SKM-1 treated with dmso at 0.1 percent for 144 hours (cell line): Measurements from ENCODE around the gene DCLRE1B.

ENCODE experiments used
- DNase-seq: peaks from one replicate; lab custom pipeline; 2025; ENCODE audit not compliant: unreplicated experiment; lab: John Stamatoyannopoulos, UW

The DCLRE1B gene

DNA sequence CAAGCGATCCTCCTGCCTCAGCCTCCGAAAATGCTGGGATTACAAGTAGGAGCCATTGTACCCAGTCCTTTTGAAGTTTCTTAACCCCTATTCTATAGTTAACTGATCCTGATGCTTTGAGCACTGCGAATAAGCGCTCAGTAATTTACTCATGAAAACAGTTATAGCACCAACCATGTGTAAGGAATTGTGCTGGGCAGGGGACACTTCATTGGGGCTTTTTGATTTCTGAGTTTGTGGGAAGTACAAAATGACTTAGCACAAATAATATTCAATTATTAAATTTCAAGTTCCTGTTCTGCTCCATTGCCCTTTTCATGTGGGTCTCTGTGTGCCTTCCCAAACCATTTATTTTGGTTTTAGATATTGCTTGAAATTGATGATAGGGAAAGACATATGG, 17.8 kb downstream of the DCLRE1B start:
- DNase-seq = no peak

DNA sequence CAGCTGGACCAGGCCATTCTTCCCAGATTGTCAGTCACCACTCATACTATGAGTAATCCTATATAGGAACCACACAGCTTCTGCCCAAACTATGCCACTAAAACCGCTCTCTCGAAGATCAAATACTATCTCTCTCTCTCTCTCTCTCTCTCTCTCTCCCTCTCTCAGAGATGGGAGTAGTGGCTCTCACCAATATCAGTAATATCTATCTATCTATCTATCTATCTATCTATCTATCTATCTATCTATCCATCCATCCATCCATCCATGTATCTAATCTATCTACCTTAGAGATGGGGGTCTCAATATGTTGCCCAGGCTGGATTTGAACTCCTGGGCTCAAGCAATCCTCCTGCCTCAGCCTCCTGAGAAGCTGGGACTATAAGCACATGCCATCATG, 19.3 kb downstream of the DCLRE1B start:
- DNase-seq = no peak

DNA sequence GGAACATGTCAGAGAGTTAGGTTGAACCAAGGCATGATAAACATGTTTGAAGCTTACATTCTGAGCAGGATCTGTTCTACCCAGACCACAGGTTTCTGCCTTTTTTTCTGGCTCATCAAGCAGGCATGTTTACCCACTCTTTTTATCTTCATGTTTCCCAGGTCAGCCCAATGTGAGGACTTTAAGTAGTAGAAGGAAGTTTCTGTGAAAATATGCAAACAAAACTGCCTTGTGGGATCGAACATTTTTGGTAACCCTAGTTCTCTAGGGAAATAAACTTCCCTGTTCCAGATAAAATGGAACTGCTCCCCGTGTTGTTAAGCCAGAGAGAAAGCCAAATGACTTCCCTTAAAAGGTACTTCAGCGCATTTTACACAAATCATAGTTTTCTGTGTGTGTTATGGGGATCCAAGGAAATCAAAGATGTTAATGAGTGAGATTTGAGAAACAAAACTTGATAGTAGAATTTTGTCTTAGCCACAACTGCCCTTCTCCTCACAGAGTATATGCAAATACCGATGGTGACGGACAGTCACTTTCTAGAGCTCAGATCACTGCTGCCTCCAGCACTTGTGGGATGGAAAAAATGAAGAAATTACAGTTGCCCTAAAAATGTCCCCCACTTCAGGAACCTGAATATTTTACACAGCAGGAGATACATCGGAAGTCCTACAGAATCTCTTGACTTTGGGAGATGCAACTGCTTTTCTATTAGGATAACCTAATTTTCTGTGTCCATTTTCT, 23.2 kb downstream of the DCLRE1B start:
- no peak for DNase-seq

DNA sequence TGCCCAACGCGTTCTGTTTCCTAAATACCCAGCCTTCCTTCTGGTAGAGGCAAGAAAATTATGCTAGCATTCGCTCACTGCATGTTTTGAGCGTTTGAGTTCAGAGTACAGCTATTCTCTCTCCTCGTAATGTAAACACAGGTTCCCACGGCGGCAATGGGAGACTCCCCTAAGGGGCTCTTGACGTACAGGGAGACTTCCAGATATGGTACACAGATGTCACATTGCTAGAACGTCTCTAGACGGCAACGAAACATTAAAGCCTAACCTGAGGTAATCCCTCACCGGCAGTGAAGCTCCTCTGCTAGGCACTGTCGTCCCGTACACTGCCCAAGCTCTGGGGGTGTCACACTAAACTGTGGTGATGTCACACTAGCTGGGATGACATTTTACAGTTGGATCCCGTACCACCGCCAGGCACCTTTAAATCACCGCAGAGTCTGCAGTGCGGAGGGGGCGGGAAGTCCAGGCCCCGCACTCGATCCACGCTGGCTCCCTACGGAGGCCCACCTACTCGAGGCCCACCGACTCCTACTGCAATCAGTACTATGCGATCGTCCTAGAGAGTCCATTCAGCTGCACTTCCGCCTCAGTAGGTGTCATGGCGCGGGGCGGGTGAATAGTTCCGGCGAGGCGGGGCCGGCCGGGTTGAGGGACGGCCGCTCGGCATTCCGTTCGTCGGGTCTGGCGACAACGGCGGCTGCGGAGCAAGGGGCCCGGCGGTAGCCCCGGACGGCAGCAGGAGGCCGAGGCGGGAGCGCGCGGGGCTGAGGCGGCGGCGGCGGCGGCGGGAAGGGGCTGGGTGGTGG, 24.0 kb downstream of the DCLRE1B start, which contains the start of gene HIPK1:
Gene HIPK1, plus strand, starts transcription at position 384 of the 809 bp plus-strand sequence.
- peak; percentile 79 for DNase-seq

DNA sequence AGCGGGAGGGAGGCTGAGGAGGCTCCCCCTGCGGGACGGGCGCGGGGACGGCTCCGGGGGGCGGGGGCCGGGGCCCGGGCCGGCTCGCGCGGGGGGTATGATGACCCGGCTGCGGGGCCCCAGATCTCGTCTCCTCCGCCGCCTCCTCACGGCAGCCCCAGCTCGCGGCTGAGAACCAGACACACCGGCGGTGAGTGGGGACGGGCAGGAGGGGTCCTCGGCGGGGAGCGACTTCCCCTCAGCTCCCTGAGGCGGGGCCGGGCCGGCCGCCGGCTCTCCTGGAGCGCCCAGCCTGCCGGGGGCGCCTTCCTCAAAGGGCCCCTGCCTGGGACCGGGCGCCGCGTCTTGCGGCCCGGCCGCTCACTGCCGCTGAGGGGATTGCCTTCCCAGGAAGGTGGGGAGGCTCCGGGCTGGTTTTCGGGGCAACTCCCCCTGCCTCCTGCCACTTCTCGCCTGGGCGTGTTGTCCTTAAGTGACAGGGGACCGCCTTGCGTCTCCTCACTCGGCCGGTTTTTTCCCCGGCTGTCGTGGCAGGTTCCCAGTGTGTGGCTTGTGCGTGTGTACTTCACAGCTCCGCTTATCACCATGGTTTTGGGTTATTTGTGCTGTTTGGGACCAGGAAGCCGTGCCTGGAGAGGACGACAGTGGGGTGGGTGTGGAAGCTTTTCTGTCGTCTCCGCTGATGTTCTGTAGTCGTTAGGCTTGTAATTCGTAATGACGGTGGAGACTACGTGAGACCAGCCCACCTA, 24.8 kb downstream of the DCLRE1B start:
- no peak for DNase-seq

DNA sequence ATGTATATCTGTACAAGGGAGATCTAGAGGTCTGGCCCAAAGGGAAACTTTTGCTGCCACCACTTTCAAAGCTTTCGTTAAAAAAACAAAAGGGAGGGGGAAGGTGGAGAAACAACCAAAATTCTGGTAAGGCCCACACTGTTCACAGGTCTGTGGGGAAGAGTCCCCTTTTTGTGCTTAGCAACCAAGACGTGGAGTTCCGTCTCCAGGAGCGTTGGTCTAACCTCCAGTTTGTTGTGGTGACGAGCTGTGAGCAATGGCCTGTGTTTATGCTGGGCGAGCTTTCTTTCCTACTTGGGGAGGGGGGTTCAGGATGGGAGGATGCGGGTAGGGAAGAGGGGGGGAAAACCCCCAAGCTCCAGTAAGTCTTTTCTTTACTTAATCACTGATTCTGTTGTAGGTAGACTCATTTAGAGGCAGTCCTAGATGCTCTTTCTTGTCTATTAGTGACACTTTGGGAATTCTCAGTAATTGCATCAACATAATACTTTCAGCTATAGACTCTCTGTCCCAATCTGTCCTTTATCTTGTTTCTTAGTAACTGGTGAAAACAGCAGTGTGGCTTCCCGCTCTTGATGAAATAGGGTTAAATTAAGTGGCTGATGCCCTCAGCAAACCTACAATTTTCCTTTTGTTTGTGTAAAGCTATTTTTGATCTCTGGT, 25.5 kb downstream of the DCLRE1B start:
- peak; percentile 76 for DNase-seq

DNA sequence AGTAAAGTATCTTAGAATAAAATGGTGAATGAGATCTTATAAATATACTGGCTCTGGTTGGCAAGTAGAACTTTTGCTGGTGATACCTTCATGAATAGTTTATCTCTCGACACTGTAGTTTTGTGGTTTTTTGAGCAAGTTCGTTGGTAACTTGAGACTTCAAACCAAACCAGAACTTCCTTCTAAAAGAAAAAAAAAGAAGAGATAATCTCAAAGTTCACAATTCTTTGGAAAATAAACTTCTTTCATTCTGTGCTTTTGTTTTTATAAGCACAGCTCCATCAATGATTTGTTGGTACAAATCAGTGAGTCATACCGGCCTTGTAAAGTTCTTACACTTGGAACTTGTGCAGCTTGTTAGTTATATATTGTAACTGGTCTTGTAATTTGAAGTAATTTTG, 26.3 kb downstream of the DCLRE1B start:
- DNase-seq = peak; percentile 38

DNA sequence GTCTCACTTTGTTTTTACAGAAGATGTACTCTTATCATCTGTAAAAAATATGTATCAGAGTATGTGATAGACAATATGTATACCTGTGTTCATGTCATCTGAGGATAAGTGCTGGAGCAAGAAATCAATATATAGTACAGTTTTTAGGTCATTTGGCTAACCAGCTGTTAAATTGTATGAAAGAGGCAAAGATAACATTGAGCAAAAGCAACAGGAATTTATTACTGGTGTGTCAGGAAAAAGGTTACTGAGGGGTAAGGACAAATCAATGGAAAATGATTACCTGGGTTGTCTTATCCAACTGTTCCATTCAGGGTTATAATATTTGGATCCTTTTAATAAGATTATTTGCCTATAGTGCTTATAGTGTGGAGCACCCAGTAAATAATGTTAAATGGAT, 28.9 kb downstream of the DCLRE1B start:
- DNase-seq = no peak

DNA sequence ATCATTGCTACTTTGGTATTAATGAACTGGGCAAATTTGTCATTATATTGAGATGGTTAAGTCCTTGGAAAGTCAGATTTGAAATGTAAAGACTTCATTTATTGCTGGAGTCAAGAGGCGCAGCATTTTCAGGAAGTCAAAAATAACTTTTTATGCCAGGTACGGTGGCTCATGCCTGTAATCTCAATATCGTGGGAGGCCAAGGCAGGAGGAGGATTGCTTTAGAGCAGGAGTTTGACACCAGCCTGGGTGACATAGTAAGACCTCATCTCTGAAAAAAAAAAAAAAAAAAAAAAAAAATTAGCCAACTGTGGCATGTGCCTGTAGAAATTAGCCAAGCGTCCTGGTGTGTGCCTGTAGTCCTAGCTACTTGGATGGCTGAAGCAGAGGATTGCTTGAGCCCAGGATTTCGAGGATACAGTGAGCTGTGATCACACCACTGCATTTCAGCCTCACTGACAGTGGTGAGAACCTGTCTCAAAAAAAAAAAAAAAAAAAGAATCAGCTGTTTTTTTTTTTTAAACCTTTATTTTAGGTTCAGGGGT, 29.5 kb downstream of the DCLRE1B start:
- DNase-seq = no peak

DNA sequence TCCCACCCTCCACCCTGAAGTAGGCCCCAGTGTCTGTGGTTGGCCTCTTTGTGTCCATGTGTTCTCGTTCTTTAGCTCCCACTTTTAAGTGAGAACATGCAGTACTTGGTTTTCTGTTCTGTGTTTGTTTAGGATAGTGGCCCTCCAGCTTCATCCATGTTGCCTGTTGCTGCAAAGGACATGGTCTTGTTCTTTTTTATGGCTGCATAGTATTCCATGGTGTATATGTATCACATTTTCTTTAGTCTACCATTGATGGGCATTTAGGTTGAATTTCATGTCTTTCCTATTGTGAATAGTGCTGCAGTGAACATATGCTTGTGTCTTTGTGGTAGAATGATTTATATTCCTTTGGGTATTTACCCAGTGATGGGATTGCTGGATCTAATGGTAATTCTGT, 30.1 kb downstream of the DCLRE1B start:
- DNase-seq = no peak

DNA sequence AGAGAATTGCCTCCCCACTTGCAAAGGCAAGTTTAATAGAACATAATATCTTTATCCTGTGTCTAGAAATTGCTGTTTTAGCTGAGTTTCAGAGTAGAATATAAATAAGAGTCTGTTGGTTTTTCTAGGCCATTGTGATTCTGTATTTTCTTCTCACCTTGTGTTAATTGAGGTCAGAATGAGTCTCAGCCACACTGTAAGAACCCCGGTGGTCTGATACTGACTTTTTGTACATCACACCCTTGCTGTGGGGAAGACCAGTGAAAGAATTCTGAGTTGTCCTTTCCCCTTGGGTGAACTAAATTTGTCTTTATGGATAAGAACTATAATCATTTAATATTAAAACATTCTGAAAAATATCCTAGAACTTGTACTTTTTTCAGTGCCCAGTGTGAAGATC, 30.8 kb downstream of the DCLRE1B start:
- DNase-seq = no peak

DNA sequence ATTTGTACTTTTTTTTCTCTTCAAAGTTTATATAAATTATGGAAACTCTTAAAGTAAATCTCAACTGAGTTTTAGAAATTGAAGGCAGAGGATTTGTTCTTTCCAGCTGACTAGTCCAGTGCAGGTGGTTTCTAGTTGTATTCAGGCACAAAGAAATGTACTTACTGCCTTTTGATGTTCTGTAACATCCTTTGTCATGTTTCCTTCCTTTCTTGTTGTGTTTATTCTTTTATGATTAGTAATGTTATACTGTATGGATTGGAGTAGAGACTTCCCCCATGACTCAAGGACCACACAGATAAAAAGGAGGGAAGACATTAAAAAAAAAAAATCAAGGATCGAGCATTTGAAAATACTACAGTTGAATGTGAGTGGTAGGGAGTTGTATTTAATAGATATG, 32.0 kb downstream of the DCLRE1B start:
- DNase-seq = no peak

DNA sequence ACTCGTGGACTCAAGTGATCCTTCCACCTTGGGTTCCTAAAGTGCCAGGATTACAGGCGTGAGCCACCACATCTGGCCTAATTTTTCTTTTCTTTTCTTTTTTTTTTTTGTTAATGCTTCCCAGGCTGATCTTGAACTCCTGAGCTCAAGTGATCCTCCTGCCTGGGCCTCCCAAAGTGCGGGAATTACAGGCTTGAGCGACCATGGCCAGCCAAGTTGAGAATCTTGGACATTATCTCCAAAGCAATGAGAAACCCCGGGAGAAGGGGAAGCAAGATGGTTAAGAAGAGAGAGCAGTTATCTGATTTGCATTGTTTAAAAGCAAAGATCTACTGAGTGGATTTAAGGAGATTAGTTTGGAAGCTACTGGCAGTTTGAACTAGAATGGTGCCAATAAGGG, 33.1 kb downstream of the DCLRE1B start:
- no peak for DNase-seq

DNA sequence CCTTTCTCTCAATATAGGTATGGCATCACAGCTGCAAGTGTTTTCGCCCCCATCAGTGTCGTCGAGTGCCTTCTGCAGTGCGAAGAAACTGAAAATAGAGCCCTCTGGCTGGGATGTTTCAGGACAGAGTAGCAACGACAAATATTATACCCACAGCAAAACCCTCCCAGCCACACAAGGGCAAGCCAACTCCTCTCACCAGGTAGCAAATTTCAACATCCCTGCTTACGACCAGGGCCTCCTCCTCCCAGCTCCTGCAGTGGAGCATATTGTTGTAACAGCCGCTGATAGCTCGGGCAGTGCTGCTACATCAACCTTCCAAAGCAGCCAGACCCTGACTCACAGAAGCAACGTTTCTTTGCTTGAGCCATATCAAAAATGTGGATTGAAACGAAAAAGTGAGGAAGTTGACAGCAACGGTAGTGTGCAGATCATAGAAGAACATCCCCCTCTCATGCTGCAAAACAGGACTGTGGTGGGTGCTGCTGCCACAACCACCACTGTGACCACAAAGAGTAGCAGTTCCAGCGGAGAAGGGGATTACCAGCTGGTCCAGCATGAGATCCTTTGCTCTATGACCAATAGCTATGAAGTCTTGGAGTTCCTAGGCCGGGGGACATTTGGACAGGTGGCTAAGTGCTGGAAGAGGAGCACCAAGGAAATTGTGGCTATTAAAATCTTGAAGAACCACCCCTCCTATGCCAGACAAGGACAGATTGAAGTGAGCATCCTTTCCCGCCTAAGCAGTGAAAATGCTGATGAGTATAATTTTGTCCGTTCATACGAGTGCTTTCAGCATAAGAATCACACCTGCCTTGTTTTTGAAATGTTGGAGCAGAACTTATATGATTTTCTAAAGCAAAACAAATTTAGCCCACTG, 35.5 kb downstream of the DCLRE1B start:
- peak; percentile 68 for DNase-seq

DNA sequence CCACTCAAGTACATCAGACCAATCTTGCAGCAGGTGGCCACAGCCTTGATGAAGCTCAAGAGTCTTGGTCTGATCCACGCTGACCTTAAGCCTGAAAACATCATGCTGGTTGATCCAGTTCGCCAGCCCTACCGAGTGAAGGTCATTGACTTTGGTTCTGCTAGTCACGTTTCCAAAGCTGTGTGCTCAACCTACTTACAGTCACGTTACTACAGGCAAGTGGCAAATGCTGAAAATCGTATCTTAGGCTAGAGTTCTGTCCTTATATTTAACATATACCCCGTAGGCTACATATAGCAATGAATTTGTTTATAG, 36.1 kb downstream of the DCLRE1B start:
- DNase-seq = no peak

DNA sequence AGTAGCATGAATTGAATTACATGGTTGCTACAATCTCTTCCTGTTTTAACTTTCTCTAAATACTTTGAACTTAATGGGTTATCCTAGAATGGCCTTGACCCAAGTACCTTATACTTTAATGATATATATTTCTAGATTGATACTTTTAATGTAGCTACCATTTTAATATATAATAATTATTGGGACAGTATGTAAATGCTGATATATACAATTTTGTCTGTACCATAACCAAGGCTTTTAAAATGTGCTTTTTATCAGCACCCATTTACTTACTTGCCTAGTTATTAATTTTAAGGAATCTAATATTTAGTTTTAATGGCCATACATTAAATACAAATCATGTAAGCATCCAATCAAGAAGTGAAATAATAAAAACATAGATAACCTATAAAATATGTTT, 37.4 kb downstream of the DCLRE1B start:
- DNase-seq = no peak

DNA sequence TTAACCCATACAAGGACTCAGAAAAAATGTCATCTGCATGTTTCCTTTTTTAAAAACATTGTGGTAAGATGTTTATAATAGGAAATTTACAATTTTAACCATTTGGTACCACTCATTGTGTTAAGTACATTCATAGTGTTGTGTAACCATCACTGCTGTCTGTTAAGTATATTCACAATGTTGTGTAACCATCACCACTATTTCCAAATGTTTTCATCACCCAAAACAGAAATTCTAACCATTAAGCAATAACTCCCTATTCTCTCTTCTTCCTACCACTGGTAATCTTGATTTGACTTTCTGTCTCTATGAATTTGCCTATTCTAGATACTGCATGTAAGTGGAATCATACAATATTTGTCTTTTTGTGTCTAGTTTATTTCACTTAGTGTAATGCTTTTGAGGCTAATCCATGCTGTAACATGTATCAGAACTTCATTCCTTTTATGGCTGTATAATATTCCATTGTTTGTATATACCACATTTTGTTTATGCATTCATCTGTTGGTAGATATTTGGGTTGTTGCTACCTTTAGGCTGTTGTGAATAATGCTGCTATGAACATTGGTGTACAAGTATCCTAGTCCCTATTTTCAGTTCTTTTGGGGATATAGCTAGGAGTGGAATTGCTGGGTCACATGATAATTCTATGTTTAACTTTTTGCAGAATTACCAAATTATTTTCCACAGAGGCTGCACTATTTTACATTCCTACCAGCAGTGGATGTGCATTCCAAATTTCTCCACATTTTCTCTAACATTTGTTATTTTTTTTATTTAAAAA, 38.1 kb downstream of the DCLRE1B start:
- peak; percentile 89 for DNase-seq

DNA sequence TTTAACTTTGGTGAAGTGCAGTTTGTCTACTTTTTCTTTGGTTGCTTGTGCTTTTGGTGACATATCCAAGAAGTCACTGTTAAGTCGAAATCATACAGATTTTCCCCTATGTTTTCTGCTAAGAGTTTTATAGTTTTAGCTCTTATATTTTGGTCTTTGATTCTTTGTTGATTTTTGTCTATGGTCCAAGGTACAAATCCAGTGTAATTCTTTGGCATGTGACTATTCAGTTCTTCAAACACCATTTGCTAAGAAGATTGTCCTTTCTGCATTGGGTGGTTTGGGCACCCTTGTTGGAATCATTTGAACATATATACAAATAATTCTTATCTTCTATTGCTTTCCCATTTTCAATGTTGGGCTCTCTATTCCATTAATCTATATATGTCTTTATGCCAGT, 40.2 kb downstream of the DCLRE1B start:
- DNase-seq = no peak

DNA sequence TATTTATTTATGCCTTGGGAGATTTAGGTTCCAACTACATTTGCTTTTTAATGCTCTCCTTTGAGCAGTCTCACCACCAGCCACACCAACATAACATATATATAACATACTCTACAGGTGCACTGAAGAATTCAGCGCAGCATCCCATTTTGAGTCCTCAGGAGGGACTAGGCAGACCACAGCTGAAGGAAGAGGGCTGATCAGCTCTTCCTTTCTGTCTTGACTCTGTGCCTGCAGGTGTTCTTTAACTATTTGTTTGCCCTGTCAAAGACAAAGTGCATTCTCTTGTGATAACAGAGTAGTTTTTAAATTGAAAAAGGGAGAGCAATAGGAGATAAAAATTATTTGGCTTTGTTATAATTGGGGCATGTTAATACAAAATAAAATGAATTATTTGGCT, 41.0 kb downstream of the DCLRE1B start:
- no peak for DNase-seq
